Raji (cell line): Measurements from ENCODE around the gene HEBP2.

Experiments used
- POLR2A ChIP-seq: IDR thresholded peaks from 2 replicates; pipeline ENCODE4 v1.6.1; 2011; ENCODE audit warnings: low read depth, low read length, control low read depth; ENCODE audit not compliant: insufficient read depth

HEBP2 gene

DNA sequence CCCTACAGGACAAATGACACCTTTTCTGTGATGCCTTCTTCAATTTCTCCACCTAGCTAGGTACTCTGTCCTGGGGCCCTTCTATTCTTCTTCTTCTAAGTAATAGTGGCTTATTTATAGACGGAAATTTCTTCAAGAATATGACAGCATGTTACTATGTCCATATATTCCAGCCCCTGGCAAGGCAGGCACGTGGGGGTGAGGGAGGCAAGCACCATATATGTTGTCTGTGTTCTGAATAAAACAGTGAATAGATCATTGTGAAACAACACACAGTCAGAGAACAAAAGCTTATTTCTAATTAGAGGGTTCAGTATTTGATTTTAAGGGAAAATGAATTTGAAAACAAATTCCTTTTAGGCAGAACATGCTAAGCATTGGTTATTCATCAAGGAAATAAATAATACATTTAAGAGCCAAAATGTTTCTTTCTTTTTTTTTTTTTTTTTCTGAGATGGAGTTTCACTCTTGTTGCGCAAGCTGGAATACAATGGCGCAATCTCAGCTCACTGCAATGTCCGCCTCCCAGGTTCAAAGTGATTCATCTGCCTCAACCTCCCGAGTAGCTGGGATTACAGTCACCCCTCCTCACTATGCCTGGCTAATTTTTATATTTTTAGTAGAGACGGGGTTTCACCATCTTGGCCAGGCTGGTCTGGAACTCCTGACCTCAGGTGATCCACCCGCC is 6.2 kb downstream of the HEBP2 start:
- TF ChIP-seq POLR2A, result no peak

DNA sequence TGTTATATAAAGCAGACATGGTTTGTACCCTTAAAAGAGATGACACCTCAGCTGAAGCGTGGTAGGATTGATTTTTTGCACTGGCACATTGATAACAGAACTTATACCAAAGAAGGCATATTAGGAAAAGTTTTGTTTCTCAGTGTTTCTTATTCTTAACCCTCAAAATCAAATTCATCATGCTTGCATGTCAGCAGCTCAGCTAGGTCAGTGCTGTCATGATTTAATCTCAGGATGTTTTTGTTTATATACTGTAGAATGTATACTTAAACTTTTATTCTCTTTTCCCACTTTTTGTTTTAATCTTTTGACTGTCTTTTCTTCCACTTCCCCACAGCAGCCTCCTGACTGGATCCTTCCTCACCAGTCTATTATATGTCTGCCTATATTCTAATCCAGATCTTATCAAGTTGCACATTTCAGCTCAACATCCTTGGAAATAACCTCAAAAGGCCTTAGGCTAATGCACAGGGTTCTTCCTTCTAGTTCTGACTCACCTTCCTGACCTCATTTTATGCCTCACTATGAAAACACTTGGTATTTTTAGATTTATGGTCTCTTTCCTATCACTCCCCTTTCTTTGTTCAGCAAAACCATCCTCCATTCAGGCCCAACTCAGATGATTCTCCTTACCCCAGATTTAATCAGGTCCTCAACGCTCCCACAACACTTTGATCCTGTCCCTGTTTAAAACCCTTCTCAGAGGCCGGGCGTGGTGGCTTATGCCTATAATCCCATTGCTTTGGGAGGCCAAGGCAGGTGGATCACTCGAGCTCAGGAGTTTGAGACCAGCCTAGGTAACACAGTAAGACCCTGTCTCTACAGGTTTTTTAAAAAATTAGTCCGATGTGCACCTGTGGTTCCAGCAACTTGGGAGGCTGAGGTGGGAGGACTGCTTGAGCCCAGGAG is 7.2 kb downstream of the HEBP2 start:
- TF ChIP-seq POLR2A, result no peak

GRCh38 chr6:138415125-138415524 is 11.1 kb downstream of the HEBP2 start:
- TF ChIP-seq POLR2A, result no peak

DNA sequence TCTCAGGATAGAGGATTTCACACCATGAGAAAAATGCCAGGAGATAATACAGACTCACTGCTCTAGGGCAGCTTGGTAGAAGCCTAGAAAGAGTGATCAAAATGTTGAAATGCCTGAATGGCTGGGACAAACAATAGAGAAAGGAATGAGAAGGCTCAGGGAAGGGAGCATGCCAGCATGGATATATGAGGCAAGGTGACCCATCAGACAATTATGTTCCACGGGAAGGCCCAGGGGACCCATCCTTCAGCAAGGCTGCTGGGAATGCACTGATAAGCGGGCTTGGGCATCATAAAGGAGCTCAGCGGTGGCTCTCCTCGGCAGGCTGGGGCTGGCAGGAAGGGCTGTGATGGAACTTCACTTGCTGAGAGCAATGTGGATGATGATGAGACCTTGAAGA is 12.2 kb downstream of the HEBP2 start:
- TF ChIP-seq POLR2A, result no peak

GRCh38 chr6:138417493-138418117 is 13.6 kb downstream of the HEBP2 start:
- no peak for TF ChIP-seq POLR2A

DNA sequence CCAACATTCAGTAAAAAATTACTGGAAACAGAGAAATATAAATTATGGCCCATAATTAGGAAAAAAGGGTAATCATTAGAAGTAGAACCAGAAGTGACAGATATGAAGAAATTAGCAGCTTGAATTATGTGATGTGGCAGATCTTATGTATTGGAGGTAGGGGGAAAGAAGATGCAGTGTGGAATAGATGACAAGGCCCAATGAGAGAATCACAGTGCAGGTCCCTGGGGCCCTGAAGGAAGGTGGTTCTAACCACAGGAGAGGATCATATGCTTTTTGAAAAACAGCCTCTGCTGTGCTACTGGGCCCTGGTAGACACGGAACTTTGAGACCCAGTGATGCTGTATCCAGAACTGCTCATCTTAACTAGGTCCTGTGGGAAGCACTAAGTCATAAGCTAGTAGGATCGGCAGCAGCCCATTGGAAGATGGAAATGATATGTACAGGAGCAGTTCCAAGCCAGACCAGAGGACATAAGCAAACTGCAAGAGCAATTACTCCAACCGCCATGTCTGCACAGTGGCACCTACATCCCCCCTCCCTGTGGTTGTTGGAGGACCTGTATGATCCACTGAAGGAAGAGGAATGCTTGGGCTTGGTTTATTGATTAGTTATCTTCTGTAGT is 14.2 kb downstream of the HEBP2 start:
- TF ChIP-seq POLR2A, result no peak

GRCh38 chr6:138419766-138420165 is 15.7 kb downstream of the HEBP2 start:
- no peak for TF ChIP-seq POLR2A

DNA sequence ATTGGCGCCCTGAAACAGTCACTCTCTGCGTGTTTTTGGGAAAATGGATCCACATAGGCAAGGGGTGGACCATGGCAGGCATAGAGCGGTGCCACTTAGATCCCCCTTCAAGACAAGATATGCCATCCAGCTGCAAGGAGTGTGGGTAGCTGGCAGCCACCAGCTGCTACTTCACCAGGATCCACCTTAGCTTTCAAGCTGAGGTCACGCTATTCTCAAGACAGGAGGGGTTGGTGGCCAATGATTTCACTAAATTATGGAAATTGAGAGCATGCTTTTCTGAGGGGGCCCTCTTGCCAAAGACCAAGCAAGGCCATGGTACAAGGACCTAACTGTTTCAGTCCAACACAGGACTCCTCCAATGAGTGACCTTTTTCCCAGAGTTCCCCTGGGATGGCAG is 16.3 kb downstream of the HEBP2 start:
- TF ChIP-seq POLR2A, result no peak

DNA sequence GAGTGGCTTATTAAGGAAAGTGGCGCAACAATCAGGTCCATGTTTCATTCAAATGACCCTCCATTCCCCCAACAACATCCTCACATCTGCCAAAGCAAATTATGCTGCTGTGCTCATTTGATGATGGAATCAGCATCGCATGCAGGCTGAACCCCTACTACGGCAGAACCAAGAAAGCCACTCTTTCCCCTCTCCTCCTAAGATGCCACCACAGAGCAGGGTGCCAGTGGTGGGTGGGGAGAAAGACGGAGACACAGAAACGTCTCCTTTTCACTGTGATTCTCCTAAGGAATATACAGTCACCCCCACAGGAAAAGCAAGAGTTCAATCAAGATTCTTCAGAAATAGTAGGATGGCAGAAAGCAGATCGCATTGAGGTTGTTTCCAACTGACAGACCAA is 17.1 kb downstream of the HEBP2 start:
- no peak for TF ChIP-seq POLR2A

- no peak for TF ChIP-seq POLR2A
Measured at GRCh38 chr6:138421608-138422007, 17.6 kb downstream of the HEBP2 start.

GRCh38 chr6:138422861-138423260 is 18.8 kb downstream of the HEBP2 start:
- no peak for TF ChIP-seq POLR2A

DNA sequence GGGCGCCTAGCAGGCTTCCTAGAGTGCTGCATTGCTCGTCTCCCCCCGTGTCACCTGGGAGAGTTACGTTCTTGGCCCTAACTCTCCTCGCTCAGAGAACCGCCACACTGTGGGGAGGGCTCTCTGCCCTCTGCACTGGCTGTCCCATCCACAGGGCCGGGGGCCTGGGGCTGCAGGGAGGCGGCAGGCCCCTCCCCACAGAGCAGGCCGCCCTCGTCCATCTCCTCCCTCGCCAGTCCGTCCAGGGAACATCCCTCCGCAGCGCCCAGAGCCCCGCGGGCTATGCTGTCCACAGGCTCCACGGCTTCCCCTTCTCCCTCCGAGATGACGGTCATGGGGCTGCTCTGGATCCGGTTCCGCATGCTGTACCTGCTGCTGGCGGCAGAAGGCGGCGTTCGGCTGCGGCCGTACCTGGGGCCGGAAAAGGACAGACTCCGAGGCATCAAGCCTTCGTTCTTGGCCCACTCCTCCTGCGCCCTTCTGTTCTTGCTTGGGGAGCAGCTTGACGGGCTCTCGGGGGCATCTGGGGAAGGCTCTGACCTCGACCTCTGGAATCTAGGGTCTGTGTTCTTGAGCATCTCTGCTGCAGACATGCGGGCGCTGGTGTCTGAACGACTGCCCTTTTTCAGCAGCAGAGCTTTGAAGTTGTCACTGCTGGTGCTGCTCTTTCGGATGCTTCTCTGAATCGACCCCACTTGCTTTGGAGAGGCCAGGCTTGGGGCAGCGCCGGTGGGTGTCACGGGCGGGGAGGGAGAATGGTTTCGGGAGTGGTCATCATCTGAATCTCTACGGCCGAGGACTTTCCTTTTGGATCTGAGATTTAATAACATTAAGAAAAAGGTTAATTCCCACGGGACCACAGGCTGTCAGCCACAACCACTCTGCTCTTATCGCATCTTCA is 20.2 kb downstream of the HEBP2 start:
- TF ChIP-seq POLR2A, result no peak

GRCh38 chr6:138426500-138427123 is 22.6 kb downstream of the HEBP2 start:
- no peak for TF ChIP-seq POLR2A

GRCh38 chr6:138427701-138428100 is 23.7 kb downstream of the HEBP2 start:
- no peak for TF ChIP-seq POLR2A
